Uterus (tissue), 4 donors: ENCODE results near the gene PLEKHD1. TPM values are rescaled to one million over a fixed set of nuclear protein-coding genes. Genes with fewer than 3 reads are reported as not detected.

ENCODE experiments used
- total RNA-seq, 4 donors: library from RNA; depleted of rRNA in 3 of 4; stranded (reverse); fragments of >200 nt in 3 of 4; gene quantifications; one replicate each; pipeline versions ENCODE4 v1.1.0 to v1.2.4, GENCODE V29; 2014 to 2023
- donor health status: DM: yes; HTN: yes; CAD: no.

The PLEKHD1 gene
- total RNA-seq, 4 donors from 2014 or later: 0.24 to 0.76 TPM; not detected in 2

Other genes starting within 250 kb of the PLEKHD1 start
- gene GALNT16, start 224.6 kb upstream of the PLEKHD1 start, total RNA-seq: 10 to 100 TPM in 3 of 4 donors, 1 to 10 TPM in 1; 2.1 to 35.9 (median 11.5) TPM
- gene ERH, start 86.4 kb upstream of the PLEKHD1 start, total RNA-seq: 100 to 1,000 TPM in 3 of 4 donors, 1 to 10 TPM in 1; 8.7 to 226 (median 149) TPM
- 100 to 1,000 TPM in 1 of 4 donors, 10 to 100 TPM in 3; 26.8 to 131 (median 38.7) TPM for gene SLC39A9, start 86.0 kb upstream of the PLEKHD1 start, total RNA-seq
- gene CCDC177, start 90.1 kb downstream of the PLEKHD1 start, total RNA-seq: not detected
- gene SUSD6, start 126.9 kb downstream of the PLEKHD1 start, total RNA-seq: 10 to 100 TPM in 3 of 4 donors, 1 to 10 TPM in 1; 8.8 to 35.1 (median 17.6) TPM